Ovary (tissue), 3 donors: ENCODE measurements around the gene REV3L.

Experiments used
- EP300 ChIP-seq: sonication (generic); formaldehyde crosslinking; IDR thresholded peaks from one replicate; pipeline ENCODE4 v1.6.1; 2017; ENCODE audit warnings: antibody characterized with exemption
- POLR2A ChIP-seq: fragments of 450-650 bp; IDR thresholded peaks from one replicate; pipeline ENCODE4 v1.6.1; 2017; ENCODE audit warnings: antibody characterized with exemption, mild to moderate bottlenecking, moderate library complexity
- TF ChIP-seq, protein P1 (sequence below), 3 donors: fragments of 450-650 bp in 2 of 3; fragments of 200-600 bp in 1 of 3; IDR thresholded peaks; one replicate each; pipeline versions ENCODE4 v1.5.1 to v1.8.0; 2016 to 2022; ENCODE audit warnings: antibody characterized with exemption in 3 of 3, mild to moderate bottlenecking in 1 of 3
- donor health status: DM: no; HTN: no; CAD: no.

DNA sequence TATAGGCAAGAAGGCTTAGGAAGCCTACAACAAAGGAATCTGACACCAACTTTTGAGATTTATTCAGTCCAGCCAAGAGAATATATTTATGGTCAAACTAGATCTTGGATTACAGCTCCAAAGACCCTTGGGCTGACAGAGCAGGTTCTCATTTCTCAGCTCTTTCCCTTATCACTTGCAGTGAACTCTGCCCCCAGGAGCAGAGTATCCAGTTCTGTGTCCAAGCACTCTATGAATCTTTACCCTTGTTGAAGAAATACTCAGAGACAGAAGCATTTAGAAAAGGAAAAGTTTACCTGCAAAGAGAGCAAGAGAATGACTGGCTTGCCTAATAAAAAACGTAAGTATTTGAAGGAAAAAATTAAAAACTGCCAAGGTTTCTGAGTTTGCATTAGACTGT is 205.2 kb downstream of the REV3L start:
- TF ChIP-seq, protein P1, sequence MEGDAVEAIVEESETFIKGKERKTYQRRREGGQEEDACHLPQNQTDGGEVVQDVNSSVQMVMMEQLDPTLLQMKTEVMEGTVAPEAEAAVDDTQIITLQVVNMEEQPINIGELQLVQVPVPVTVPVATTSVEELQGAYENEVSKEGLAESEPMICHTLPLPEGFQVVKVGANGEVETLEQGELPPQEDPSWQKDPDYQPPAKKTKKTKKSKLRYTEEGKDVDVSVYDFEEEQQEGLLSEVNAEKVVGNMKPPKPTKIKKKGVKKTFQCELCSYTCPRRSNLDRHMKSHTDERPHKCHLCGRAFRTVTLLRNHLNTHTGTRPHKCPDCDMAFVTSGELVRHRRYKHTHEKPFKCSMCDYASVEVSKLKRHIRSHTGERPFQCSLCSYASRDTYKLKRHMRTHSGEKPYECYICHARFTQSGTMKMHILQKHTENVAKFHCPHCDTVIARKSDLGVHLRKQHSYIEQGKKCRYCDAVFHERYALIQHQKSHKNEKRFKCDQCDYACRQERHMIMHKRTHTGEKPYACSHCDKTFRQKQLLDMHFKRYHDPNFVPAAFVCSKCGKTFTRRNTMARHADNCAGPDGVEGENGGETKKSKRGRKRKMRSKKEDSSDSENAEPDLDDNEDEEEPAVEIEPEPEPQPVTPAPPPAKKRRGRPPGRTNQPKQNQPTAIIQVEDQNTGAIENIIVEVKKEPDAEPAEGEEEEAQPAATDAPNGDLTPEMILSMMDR (IDR thresholded peaks at IDR 0.05), result no peak
- TF ChIP-seq POLR2A (no peak), EP300 (no peak)
